Left lung (tissue), 10 donors: ENCODE measurements around the gene KCNRG. TPM values are rescaled to one million over a fixed set of nuclear protein-coding genes. Genes with fewer than 3 reads are reported as not detected.
"Not testable (repeated sequence)": the region's sequence is repeated elsewhere in the genome, so short reads cannot be mapped to it uniquely, and the experiment has no call there.

Experiments
- ATAC-seq: fragments of 200-7000 bp; cut with Tn5 transposase; one replicate; pipeline ENCODE4 v1.9.1; 2020; ENCODE audit warnings: moderate library complexity
- DNase-seq, 4 donors: peaks; one replicate each; pipeline ENCODE4 v3.0.0-alpha.2; 2013 to 2020
- H3K27ac ChIP-seq, 2 donors: fragments of 200-600 bp; sonication (generic) in 1 of 2; one replicate each; pipeline versions ENCODE4 v1.5.0 to v1.8.0; 2020 to 2021
- H3K27me3 ChIP-seq, 2 donors: fragments of 200-600 bp; sonication (generic) in 1 of 2; one replicate each; pipeline versions ENCODE4 v1.5.0 to v1.8.0; 2020 to 2021
- H3K36me3 ChIP-seq, 2 donors: fragments of 200-600 bp; sonication (generic) in 1 of 2; one replicate each; pipeline versions ENCODE4 v1.5.0 to v1.8.0; 2020 to 2021
- H3K4me1 ChIP-seq, 2 donors: fragments of 200-600 bp; one replicate each; pipeline ENCODE4 v1.8.0; 2021
- H3K4me3 ChIP-seq, 2 donors: fragments of 200-600 bp; sonication (generic) in 1 of 2; one replicate each; pipeline versions ENCODE4 v1.5.0 to v1.8.0; 2020 to 2021; ENCODE audit warnings: mild to moderate bottlenecking in 1 of 2
- H3K9me3 ChIP-seq, 2 donors: fragments of 200-600 bp; sonication (generic) in 1 of 2; one replicate each; pipeline versions ENCODE4 v1.5.0 to v1.8.0; 2020 to 2021
- intact Hi-C, 2 donors: fragments of 100-400 bp; cut with DNase I; formaldehyde crosslinking; loops; one replicate each; pipeline versions ENCODE4 v1.11.2 to v1.14.2; 2022
- polyA plus RNA-seq, 6 donors: library from polyadenylated mRNA; unstranded; fragments of 120-200 nt; gene quantifications; one replicate each; pipeline ENCODE4 v1.2.1, GENCODE V29; 2013; ENCODE audit not compliant: insufficient read length in 6 of 6
- total RNA-seq, 2 donors: library from RNA; stranded (reverse); fragmentation: NEBNext Ultra II Directional; extraction: Animal tissue kit (Norgen Biotek cat#: 25700); gene quantifications; one replicate each; pipeline ENCODE4 v1.2.1, GENCODE V29; 2021
- TF ChIP-seq, protein P1 (sequence below), 2 donors: fragments of 200-600 bp; sonication (generic) in 1 of 2; IDR thresholded peaks; one replicate each; pipeline versions ENCODE4 v1.5.0 to v1.8.0; 2021; ENCODE audit warnings: antibody characterized with exemption in 2 of 2
- donor health status: DM: no; HTN: yes; CAD: no.
- donor health status: DM: no; HTN: no; CAD: no.

Gene KCNRG
- total and polyA plus RNA-seq, 8 donors: 0.67 to 7.1 (median 3.2) TPM

DNA sequence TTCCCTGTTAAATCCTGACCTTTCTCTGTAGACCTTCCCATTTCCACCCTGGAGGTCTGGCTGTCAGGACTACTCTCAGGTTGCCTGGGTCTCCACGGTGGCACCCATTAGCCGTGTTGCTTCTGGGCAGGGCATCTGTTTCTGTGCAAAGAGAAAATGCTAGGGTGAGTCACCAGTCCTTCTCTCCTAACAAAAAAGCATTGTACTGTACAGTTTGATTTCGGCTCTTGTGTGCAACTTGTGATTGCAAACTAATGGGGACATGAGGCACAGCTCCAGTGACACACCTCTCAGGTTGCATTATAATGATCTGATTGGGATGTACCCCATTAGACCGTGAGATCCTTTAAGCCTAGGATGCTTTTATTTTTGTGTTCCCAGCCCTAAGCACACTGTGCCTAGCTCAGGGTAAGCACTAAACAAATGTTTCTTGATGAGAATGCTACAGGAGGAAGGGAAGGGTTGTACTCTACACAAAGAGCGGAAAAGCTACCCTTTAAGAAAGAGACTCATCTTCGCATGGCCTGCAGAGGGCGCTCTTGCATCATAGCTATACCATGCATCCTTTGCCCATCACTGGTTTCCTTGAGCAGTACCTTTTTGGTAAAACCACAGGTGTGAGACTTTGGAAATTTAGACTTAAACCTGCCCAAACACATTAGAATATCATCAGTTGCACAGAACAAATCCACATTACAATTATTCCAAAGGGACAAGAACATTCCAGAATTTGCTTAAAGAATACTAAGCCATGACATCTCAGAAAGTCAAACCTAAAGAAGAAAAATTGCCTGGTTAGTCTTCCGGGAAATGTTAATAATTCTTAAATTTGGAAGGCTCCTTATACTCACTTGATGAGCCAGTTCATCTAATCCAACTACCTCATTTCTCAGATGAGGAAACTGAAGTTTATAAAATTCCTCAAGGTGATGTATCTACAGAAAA, 38.7 kb upstream of the KCNRG start:
- intact Hi-C loops: loop anchor here in 1 of 2 donors (5.0 to 10.0 kb wide), 2 partner anchors 826 to 938 kb away; no protein-coding TSS in a partner anchor

GRCh38 chr13:49977992-49978391, 37.3 kb upstream of the KCNRG start:
- TF ChIP-seq, protein P1, sequence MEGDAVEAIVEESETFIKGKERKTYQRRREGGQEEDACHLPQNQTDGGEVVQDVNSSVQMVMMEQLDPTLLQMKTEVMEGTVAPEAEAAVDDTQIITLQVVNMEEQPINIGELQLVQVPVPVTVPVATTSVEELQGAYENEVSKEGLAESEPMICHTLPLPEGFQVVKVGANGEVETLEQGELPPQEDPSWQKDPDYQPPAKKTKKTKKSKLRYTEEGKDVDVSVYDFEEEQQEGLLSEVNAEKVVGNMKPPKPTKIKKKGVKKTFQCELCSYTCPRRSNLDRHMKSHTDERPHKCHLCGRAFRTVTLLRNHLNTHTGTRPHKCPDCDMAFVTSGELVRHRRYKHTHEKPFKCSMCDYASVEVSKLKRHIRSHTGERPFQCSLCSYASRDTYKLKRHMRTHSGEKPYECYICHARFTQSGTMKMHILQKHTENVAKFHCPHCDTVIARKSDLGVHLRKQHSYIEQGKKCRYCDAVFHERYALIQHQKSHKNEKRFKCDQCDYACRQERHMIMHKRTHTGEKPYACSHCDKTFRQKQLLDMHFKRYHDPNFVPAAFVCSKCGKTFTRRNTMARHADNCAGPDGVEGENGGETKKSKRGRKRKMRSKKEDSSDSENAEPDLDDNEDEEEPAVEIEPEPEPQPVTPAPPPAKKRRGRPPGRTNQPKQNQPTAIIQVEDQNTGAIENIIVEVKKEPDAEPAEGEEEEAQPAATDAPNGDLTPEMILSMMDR (IDR thresholded peaks at IDR 0.05): no peak
- H3K36me3 ChIP-seq: peaks cover 0 to 11% of the 10 kb centered on the region in 2 donors
- peaks cover 0 to 5% of the 10 kb centered on the region in 2 donors for H3K4me1 ChIP-seq
- ATAC-seq: no peak
- H3K27me3 ChIP-seq: no peaks in the 10 kb centered on the region
- H3K4me3 ChIP-seq: no peak overlapping the region
- no peak for DNase-seq
- intact Hi-C loops: loop anchor here in 1 of 2 donors (5.0 to 10.0 kb wide), 2 partner anchors 824 to 937 kb away; no protein-coding TSS in a partner anchor
- H3K27ac ChIP-seq: no peak overlapping the region
- no peaks in the 10 kb centered on the region for H3K9me3 ChIP-seq

More for the DNA sequence above, 38.7 kb upstream of the KCNRG start:
- no peaks in the 10 kb centered on the region for H3K9me3 ChIP-seq
- ATAC-seq (peak; percentile 94), DNase-seq (peak; percentile 53 to 83 (median 65))
- peaks cover 0 to 5% of the 10 kb centered on the region in 2 donors for H3K4me1 ChIP-seq
- peaks cover 0 to 11% of the 10 kb centered on the region in 2 donors for H3K36me3 ChIP-seq
- TF ChIP-seq, protein P1 (IDR thresholded peaks at IDR 0.05): peak; percentile 80 to 86
- H3K4me3 ChIP-seq: no peak overlapping the region
- H3K27me3 ChIP-seq: no peaks in the 10 kb centered on the region
- no peak overlapping the region for H3K27ac ChIP-seq

- ATAC-seq: peak; percentile 31
- H3K36me3 ChIP-seq: peaks cover 0 to 12% of the 10 kb centered on the region in 2 donors
- TF ChIP-seq, protein P1 (IDR thresholded peaks at IDR 0.05): no peak
- no peak for DNase-seq
- H3K27me3 ChIP-seq: no peaks in the 10 kb centered on the region
- intact Hi-C loops: no loop called here
- H3K4me1 ChIP-seq: peaks cover 0 to 5% of the 10 kb centered on the region in 2 donors
- no peak overlapping the region for H3K27ac ChIP-seq
- H3K4me3 ChIP-seq: no peak overlapping the region
- H3K9me3 ChIP-seq: no peaks in the 10 kb centered on the region
Observed at GRCh38 chr13:49980266-49980665, 35.0 kb upstream of the KCNRG start.

GRCh38 chr13:49985129-49985528, 30.1 kb upstream of the KCNRG start:
- DNase-seq (no peak), ATAC-seq (no peak)
- TF ChIP-seq, protein P1 (IDR thresholded peaks at IDR 0.05): no peak
- Histone ChIP-seq H3K27me3 (no peaks in the 10 kb centered on the region), H3K27ac (no peak overlapping the region), H3K36me3 (peaks cover 0 to 26% of the 10 kb centered on the region in 2 donors), H3K9me3 (no peaks in the 10 kb centered on the region), H3K4me3 (no peak overlapping the region), H3K4me1 (no peaks in the 10 kb centered on the region)
- intact Hi-C loops: no loop called here

- no peak overlapping the region for H3K27ac ChIP-seq
- TF ChIP-seq, protein P1 (IDR thresholded peaks at IDR 0.05): no peak
- H3K36me3 ChIP-seq: peaks cover 0 to 36% of the 10 kb centered on the region in 2 donors
- DNase-seq: no peak
- intact Hi-C loops: no loop called here
- H3K4me3 ChIP-seq: no peak overlapping the region
- no peaks in the 10 kb centered on the region for H3K4me1 ChIP-seq
- H3K27me3 ChIP-seq: no peaks in the 10 kb centered on the region
- no peaks in the 10 kb centered on the region for H3K9me3 ChIP-seq
- no peak for ATAC-seq
Observed at GRCh38 chr13:49986471-49986870, 28.8 kb upstream of the KCNRG start.

GRCh38 chr13:49990612-49991011, 24.6 kb upstream of the KCNRG start:
- H3K27me3 ChIP-seq, intact Hi-C loops, H3K9me3 ChIP-seq, ATAC-seq, H3K27ac ChIP-seq, H3K4me1 ChIP-seq, DNase-seq, H3K4me3 ChIP-seq: not testable (repeated sequence)
- H3K36me3 ChIP-seq: peaks cover 0 to 30% of the 10 kb centered on the region in 2 donors
